Activated CD8-positive, alpha-beta memory T cell treated with anti-CD3 and anti-CD28 coated beads, Interleukin-2, amount 50 U/mL, for 1 hour (primary cell): ENCODE measurements around the gene MTOR.

Source experiments
- DNase-seq: peaks from one replicate; pipeline ENCODE4 v3.0.0-alpha.2; 2020; ENCODE audit errors: extremely low read depth

MTOR gene

DNA sequence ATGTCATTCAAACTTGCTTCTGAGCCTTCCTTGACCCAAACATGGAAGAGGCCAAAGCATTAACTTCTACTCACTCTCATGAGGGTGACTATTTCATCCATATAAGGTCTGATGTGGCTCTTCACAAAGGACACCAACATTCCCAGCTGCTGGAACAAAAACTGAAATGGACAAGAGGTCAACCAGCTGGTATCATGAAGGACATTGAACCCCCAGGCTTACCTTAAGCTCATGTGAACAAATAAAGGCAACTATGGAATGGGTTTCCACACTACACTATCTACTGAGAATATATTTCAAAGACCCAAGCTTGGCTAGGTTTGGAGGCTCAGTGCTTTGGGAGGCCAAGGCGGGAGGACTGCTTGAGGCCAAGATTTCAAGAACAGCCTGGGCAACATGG is 46.3 kb downstream of the MTOR start:
- DNase-seq, result no peak

DNA sequence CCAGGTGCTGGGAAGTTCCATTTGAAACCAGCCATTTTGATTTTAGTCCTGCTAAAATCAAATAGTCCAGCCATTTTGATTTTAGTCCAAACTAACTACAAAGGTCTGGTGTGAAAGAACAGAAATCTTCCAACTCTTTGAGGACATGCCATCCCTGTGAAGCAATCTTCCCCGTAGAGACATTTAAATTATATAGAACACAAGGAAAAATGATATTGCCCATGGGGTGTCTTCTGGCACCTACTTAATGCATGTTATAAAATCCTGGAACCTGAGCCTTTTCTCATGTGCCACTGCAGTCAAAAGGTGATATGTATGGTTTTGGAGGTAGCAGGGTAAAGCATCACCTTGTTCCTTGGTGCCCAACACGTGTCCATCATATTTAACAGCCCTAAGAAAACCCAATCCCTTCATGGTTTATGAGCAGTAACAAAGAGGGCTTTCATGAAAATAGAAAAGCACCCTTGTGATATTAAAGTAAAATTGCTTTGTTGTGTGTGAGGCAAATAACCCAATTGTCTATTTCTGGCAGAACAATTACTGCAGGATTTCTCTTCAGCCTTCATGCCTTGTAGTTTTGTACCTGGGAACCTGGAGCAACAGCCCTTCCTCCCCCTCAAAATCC is 46.9 kb downstream of the MTOR start:
- no peak for DNase-seq

DNA sequence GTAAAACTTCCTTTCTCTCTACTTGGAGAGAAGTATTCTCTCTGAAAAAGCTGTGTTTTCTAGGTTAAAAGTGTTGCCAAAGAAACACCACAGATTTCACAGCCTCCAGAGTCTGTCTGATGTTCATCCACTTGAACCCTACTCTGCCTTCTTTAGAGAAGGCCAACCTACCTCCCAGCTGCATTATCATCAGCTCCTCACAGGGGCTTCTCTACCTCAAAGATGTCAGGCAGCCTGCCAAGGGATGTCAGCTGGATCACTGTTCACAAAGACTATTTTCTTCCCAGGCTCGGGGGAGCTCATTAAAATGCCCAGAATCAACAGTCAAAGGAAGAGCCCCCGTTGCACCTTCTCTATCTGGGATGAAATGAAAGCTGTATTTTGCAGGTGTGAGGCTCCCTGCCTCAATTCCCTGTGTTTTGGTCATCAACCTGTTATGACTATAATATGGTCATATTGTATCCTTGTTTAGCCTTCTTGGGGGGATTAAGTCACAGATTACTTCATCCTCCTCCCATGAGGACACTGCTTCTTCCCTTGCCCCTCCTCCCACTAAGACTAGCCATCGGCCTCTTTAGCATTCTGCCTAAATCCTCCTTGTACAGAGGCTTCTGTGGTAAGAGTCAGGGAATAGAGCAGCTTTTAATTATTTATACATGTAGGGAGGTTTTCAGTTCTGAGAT is 47.5 kb downstream of the MTOR start:
- DNase-seq, result no peak

DNA sequence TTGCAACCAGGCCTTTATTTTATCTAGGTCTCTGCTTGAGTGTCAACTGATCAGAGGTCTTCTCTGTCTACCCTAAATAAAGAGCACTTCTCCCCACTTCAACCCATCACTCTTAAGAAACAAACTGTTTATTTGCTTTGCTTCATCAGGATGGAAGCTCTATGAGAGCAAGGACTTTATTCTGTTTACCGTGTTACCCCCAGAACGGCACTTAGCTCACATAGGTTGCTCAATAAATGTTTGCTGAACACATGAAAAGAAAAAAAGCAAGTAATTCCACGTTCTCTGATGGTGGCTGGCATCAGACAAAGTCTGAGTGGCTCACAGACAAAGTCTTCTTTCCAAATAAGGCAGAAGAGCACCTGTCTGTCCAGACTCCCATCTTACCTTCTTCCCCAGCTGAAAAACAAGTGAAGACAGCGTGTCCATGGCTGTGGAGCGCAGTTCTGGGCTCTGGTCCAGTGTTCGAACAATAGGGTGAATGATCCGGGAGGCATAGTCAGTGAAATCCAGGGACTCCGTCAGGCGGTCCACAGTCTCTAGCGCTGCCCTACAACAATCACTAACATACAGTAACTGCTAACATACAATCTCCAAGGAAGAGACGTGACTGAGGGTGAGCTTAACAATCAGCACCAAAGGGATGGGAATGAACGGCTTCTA is 50.3 kb downstream of the MTOR start:
- no peak for DNase-seq

DNA sequence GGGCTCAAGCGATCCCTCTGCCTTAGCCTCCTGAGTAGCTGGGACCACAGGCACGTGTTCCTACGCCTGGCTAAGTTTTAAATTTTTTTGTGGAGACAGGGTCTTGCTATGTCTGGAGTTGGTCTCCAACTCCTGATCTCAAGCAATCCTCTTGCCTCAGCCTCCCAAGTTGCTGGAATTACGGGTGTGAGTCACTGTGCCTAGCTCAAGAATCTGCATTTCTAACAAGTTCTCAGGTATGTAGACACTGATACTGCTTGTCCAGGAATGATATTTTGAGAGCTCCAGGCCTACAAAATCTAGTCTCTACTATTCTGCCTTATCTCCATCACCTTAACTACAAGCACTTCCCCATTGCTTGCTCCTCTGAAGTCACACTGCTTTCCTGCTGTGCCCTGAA is 50.9 kb downstream of the MTOR start:
- DNase-seq, result no peak

DNA sequence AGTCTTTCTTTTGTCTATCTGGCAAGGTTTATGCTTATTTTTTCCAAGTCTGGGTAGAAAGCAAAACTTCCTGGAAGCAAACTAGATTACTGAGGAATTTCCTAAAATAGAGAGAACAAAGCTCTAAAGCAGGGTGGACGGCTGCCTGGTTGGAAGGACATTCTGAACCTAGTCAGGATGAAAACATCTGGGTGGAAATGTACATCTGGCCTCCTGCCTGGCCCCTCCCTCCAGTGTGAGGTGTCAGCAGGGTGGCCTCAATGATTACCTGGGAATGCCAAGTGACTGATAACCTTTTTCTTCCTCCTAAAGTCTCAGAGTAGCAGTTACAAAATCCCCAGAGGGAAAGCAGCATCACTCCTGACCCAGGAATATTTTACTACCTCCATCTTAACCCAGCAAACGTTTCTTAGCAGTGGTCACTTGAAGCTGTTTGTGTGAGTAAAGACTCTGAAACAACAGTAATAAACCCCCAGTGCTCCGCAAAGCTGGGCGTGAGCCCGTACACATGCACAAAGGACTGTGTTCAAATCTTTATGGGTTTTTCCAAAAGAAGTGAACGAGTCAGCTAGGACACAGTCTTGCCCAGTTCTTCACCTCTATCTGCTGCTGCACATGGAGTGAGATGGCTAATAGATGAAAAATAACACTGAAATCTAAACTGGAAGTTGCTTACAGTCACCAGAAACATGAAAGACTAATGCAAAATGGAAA is 54.3 kb downstream of the MTOR start:
- no peak for DNase-seq

DNA sequence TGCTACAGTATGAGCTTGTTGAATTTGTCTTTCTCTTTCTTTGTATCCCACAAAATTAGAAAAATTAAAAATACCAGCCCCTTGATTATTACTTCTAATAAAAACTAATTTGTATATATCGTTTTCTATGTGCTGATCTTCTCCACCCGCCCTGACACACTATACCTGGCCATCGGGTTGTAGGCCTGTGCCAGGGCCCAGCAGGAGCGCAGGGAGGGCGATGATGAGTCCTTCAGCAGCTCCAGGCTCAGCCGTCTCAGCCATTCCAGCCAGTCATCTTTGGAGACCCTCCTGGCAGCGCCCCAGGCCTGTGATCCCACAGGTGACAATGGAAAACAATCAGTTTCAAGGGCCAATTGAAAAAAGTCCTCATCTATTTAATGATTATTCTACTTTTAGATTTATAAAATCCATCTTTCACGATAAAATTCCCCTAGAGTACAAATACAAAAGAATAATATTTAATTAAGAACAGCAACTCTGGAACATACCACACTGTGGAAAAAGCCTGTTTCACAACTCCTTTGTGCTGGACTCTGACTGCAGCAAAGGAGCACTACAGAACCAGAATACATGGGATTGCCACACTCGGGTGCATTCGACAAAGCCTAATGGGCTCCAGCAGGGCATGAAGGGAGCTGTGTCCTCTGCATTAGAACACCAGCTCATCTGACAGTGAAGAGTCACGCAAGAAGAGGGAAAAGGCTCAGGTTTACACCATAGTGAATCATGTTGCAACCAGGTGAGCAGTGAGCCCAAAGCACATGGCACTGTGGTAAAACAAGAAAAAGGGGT is 57.8 kb downstream of the MTOR start:
- no peak for DNase-seq

DNA sequence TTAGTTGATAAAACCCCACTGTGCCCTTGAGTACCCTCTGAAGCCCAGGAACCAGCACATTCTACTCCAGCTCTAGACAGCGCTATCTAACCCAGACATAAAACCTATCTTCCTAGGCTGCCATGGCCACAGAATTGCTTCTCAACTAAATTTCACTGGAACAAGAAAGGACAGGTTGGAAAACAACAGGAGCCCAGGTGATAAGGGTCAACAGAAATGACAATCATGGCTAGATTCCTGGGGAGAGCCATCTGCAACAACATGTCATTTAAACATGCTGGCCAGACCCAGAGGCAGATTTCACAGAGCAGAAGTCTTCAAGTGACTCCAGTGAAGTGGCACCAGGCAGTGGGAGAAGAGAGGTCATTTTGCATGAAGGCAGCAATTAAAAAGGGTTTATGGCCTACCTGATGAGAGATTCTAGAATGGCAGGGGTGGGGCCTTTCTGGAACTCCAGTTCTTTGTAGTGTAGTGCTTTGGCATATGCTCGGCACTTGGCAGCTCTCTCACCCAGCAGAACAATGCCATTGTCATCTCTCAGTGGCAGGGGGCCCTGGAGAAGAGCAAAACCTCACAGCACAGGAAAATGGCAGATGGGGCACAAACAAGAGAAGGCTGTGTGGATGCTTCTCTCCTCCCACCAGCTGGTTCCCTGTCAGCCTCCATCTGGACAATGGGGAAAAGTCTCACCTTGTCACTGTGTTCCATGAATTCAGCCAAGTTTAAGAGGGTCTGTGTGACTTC is 63.3 kb downstream of the MTOR start:
- DNase-seq, result no peak

DNA sequence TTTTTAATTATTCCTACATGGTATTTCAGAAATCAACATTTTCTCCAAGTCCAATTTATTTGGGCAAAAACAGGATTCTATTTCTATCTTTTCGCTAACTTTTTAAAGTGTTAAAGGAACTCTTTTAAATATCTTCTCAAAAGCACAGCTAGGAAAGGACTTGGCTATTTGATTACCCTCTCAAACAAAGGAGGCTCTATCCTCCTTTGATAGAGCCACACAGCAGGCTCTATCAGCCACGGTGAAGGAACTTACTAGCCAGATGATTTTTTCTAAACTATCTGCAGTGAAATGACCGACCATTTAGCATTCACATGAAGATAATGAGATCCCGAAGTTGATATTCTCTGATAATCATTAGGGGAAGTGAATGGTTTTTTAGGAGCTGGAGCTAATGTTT is 64.1 kb downstream of the MTOR start:
- DNase-seq, result no peak

DNA sequence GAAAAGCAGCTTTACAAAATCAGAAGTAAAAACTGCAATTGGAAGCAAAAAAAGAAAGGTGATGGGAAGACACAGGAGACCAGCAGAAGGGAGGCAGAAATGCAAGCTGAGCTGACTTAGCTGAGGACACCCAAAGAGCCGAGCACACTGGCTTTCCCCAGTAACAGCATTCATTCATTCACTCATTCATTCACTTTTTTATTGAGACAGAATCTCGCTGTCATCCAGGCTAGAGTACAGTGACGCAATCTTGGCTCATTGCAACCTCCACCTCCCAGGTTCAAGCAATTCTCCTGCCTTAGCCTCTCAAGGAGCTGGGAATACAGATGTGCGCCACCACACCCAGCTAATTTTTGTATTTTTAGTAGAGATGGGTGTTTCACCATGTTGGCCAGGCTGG is 65.0 kb downstream of the MTOR start:
- DNase-seq, result no peak

DNA sequence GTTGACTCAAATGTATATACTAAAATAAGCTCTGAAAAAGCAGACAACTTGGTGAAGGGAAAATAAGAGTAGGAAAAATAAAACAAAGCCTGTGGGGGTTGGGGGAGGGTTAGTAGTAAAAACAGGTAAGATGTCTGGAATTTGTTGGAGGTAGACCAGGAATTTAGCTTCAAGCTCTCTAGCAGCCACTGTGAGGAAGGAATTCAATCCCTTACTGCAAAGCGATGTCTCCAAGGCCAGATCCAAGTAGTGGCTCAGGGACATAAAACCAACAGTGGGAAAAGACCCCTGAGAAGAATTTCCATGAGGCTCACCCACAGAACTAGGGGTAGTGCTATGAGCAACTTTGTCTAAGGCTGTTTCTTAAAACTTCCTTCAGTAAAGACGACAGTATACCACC is 65.4 kb downstream of the MTOR start:
- no peak for DNase-seq

DNA sequence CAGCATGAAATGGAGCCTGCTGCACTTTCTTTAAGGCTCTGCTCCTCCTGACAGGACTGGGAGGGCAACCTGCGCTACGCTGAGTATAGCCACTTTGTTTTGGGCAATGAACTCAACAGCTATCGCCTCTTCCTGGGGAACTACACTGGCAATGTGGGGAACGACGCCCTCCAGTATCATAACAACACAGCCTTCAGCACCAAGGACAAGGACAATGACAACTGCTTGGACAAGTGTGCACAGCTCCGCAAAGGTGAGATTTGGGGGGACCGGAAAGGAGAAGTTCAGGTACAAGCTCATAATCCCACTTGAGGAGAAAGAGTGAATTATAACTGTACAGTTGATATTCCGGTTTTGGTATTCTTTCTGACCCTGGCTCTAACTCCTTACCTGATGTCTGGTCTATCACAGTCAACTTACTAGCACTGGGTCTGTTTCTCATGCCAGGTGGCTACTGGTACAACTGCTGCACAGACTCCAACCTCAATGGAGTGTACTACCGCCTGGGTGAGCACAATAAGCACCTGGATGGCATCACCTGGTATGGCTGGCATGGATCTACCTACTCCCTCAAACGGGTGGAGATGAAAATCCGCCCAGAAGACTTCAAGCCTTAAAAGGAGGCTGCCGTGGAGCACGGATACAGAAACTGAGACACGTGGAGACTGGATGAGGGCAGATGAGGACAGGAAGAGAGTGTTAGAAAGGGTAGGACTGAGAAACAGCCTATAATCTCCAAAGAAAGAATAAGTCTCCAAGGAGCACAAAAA is 67.8 kb downstream of the MTOR start:
- DNase-seq, result no peak

DNA sequence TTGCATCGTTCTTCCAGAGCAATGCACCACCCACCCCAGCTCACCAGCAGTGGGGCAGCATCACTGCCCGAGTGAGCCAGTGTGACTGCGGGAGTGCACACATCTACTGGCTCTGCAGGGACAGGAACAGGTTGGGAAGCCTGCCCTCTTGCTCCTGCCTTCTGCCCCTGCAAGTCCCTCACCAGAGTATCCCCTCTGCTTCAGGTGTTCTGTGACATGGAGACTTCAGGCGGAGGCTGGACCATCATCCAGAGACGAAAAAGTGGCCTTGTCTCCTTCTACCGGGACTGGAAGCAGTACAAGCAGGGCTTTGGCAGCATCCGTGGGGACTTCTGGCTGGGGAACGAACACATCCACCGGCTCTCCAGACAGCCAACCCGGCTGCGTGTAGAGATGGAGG is 69.0 kb downstream of the MTOR start:
- no peak for DNase-seq

DNA sequence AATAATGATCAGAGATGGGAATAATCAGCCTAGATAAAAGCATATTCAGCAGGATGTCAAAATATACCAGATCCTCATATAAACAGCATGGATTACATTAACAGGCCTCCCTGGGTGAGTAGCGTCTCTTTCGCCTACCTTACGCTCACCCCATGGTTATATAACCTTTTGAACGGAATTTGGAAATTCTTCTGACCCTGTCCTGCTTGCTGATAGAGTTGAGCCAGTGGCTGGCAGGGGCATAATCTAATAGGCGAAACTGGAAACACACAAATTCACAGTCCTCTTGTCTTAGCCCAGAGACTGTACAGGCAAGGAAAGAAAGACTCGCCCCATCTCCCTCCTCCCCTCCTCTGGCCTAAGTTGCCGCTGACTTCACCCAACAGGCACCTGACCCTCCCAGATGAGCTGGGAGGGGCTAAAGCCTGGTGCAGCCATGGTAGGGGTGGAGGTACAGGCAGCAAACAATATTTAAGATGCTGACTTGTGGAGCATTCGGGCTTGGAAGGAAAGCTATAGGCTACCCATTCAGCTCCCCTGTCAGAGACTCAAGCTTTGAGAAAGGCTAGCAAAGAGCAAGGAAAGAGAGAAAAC is 73.4 kb downstream of the MTOR start, which contains the start of gene ANGPTL7:
Gene ANGPTL7 (plus strand): TSS at position 498 of the 594 bp plus-strand sequence. CDS start 225 bp downstream, outside the sequence.
- no peak for DNase-seq

DNA sequence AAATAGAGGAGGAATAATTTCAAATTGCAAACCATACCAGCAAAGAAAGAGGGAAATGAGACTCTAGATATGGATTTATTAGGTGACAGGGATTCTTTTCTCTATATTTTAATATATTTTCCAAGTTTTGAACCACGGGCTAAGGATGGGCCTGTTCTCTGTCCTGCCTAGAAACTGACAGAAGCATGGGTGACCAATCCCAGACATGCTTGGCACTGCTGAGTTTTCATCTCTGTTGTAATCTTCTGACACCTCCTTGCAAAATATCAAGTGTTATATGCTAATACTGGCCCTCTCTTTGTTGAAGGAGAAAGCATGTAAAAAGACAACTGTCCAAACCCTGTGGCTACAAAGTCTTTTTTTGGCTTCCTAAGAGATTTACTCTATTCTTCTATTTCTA is 74.0 kb downstream of the MTOR start:
- DNase-seq, result no peak

DNA sequence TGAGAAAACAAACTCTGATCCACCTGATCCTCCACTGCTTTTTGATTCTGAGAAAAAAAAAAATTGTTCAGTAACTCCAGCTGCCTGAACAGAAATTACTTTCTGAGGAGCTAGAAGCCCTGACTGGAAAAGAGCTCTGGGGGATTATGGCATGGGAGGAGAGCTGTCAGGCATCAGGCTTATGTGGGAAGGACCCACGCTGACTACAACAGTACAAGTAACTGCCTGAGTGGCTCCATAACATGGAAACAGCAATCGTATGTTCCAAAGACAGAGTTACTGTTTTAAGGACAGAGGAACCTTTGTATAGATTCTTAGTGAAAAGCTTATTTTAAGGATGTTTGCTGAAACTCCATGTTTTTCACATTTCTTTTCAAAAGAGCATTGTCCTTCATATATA is 74.4 kb downstream of the MTOR start:
- DNase-seq, result no peak

DNA sequence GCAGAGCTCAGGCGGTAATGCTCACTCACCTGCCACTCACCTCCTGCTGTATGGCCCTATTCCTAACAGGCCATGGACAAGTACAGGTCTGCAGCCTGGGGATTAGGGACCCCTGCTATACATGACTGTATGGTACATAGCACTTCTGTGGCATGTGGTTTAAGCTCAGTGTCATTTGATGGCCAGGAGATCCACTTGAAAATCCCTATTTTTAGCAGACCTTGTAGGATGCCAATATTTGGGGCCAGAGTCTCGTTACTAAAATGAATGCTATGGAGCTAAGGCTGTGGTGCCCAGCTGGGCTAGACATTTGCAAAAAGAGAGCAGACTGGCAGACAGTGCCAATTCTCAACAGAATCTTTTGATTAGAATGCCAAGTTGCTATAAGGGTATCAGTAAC is 74.9 kb downstream of the MTOR start:
- no peak for DNase-seq

DNA sequence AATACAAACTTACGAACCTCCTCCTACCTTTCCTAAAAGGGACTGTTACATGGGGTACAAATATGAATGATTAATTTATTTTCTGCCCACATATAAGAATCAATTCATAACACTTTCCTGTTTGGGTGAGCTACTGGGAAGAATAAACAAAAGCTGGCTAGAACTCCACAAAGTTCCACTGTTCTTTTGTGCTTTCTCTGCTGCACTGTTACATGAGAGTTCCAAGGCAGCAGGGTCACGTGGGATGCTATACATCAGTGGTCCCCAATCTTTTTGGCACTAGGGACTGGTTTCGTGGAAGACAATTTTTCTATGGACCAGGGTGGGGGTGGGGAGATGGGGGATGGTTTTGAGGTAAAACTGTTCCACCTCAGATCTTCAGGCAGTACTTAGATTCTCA is 75.4 kb downstream of the MTOR start:
- DNase-seq, result no peak

DNA sequence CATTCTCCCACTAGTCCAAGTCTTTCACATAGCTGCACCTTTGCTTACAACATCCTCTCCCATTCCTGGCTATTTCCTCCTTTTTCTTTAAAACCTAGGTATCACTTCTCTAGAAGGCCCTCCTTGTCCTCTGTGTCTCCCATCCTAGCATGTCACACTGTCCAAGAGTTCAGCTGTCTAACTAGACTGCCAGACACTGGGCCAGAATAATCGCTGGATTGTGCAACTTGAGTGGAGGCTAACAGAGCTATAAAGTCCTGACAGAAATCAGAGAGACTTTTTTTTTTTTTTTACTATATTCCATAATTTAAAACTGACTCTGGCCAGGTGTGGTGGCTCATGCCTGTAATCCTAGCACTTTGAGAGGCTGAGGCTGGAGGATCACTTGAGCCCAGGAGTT is 77.4 kb downstream of the MTOR start:
- no peak for DNase-seq

DNA sequence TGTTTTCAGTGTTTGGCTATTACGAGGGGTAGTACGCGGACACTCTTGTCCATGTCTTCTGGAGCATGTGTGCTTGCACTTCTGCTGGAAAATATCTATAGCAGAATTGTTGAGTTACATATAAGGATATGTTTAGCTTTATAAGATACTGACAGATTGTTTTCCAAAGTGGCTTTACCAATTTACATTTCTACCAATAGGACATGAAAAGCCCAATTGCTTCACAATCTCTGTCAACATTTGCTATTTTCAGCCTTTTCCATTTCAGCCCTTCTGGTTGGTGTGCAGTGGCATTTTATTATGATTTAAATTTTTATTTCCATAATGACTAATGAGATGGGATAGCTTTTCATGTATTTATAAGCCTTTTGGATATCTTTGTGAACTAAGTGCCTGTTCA is 79.5 kb downstream of the MTOR start:
- no peak for DNase-seq
